ENCODE measurements around the gene CALN1. TPM values are rescaled to one million over a fixed set of nuclear protein-coding genes. Genes with fewer than 3 reads are reported as not detected.

The CALN1 gene
- total and polyA plus RNA-seq, 4 donors, result 0.14 to 0.84 (median 0.24) TPM

- peaks cover 0 to 3% (median 0%) of the 10 kb centered on the region in 4 donors for H3K9me3 ChIP-seq (ENCODE audit: control insufficient read depth in 4 of 4, low read length in 3 of 4)
- H3K4me1 ChIP-seq (ENCODE audit: control insufficient read depth in 4 of 4, insufficient read depth in 4 of 4, low read length in 3 of 4), result no peaks in the 10 kb centered on the region
- TF ChIP-seq RXRA (IDR thresholded peaks at IDR 0.05), result no peak
- no peak for TF ChIP-seq GABPA (IDR thresholded peaks at IDR 0.05 in 1 of 2, conservative IDR thresholded peaks at IDR 0.05 in 1 of 2)
- TF ChIP-seq ZBTB33 (IDR thresholded peaks at IDR 0.05), result no peak
- TF ChIP-seq CTCF (IDR thresholded peaks at IDR 0.05; ENCODE audit: low read depth, low read length, missing input control), result no peak
- TF ChIP-seq YY1 (IDR thresholded peaks at IDR 0.05), result no peak
- TF ChIP-seq EGR1 (IDR thresholded peaks at IDR 0.05; ENCODE audit: low read depth in 2 of 2), result no peak
- TF ChIP-seq TAF1 (conservative IDR thresholded peaks at IDR 0.05), result no peak
- no peak for TF ChIP-seq REST (IDR thresholded peaks at IDR 0.05)
- TF ChIP-seq HNF4A (conservative IDR thresholded peaks at IDR 0.05), result no peak
- no peak for TF ChIP-seq ATF3 (IDR thresholded peaks at IDR 0.05)
- TF ChIP-seq FOXA1 (IDR thresholded peaks at IDR 0.05), result no peak
- no peak for TF ChIP-seq SP1 (IDR thresholded peaks at IDR 0.05)
- TF ChIP-seq MAX (IDR thresholded peaks at IDR 0.05), result no peak
- TF ChIP-seq JUND (IDR thresholded peaks at IDR 0.05), result no peak
- TF ChIP-seq NR2F2 (IDR thresholded peaks at IDR 0.05), result no peak
- TF ChIP-seq FOXA2 (IDR thresholded peaks at IDR 0.05), result no peak
- TF ChIP-seq RAD21 (IDR thresholded peaks at IDR 0.05), result no peak
- no peak overlapping the region for H3K27ac ChIP-seq (ENCODE audit: low read depth in 1 of 2, low read length in 2 of 2)
- no peaks in the 10 kb centered on the region for H3K27me3 ChIP-seq (ENCODE audit: control insufficient read depth in 4 of 4, insufficient read depth in 4 of 4, low read length in 3 of 4)
- no peak for DNase-seq (ENCODE audit: low spot score)
- no peaks in the 10 kb centered on the region for H3K36me3 ChIP-seq (ENCODE audit: control insufficient read depth in 4 of 4, insufficient read depth in 3 of 4, low read depth in 1 of 4, low read length in 3 of 4)
- H3K9ac ChIP-seq (ENCODE audit: low read depth in 1 of 2, low read length in 2 of 2), result no peak overlapping the region
- H3K4me3 ChIP-seq (ENCODE audit: low read depth in 1 of 3, low read length in 3 of 3), result no peak overlapping the region
- WGBS, result 75% methylated on average over 5 of the region's 5 CpGs
Observed at GRCh38 chr7:72087926-72088325, 324.2 kb downstream of the CALN1 start.

Data from liver (tissue), 9 donors.